Stimulated activated CD8-positive, alpha-beta memory T cell treated with anti-CD3 and anti-CD28 coated beads, Interleukin-12 subunit alpha, Interleukin-12 subunit beta, amount 100 ng/mL, for 1 hour (primary cell): ENCODE results near the gene RUNX2.

Experiments used
- DNase-seq: peaks from one replicate; pipeline ENCODE4 v3.0.0-alpha.2; 2020; ENCODE audit warnings: low read depth

RUNX2 gene

GRCh38 chr6:45617441-45617840, 289.3 kb downstream of the RUNX2 start:
- no peak for DNase-seq

- DNase-seq = no peak
Measured at GRCh38 chr6:45618259-45618658, 290.1 kb downstream of the RUNX2 start.

GRCh38 chr6:45619211-45619760, 291.2 kb downstream of the RUNX2 start:
- DNase-seq = no peak

- no peak for DNase-seq
Measured at GRCh38 chr6:45619994-45620471, 291.9 kb downstream of the RUNX2 start.

- no peak for DNase-seq
Measured at GRCh38 chr6:45624228-45624627, 296.1 kb downstream of the RUNX2 start.

GRCh38 chr6:45625191-45625664, 297.1 kb downstream of the RUNX2 start:
- no peak for DNase-seq

GRCh38 chr6:45626087-45626891, 298.2 kb downstream of the RUNX2 start:
- no peak for DNase-seq

- DNase-seq = no peak
Measured at GRCh38 chr6:45630314-45630713, 302.2 kb downstream of the RUNX2 start.

- no peak for DNase-seq
Measured at GRCh38 chr6:45630801-45631200, 302.7 kb downstream of the RUNX2 start.

- no peak for DNase-seq
Measured at GRCh38 chr6:45631396-45631795, 303.3 kb downstream of the RUNX2 start.

GRCh38 chr6:45633272-45633908, 305.3 kb downstream of the RUNX2 start:
- no peak for DNase-seq

- DNase-seq = no peak
Measured at GRCh38 chr6:45634231-45634630, 306.1 kb downstream of the RUNX2 start.

GRCh38 chr6:45635284-45635867, 307.2 kb downstream of the RUNX2 start:
- no peak for DNase-seq

- no peak for DNase-seq
Measured at GRCh38 chr6:45637056-45637455, 308.9 kb downstream of the RUNX2 start.

GRCh38 chr6:45637611-45638257, 309.6 kb downstream of the RUNX2 start:
- DNase-seq = no peak

- DNase-seq = no peak
Measured at GRCh38 chr6:45640081-45640491, 312.0 kb downstream of the RUNX2 start.

- DNase-seq = no peak
Measured at GRCh38 chr6:45640811-45641210, 312.7 kb downstream of the RUNX2 start.

GRCh38 chr6:45642331-45643125, 314.4 kb downstream of the RUNX2 start:
- no peak for DNase-seq

GRCh38 chr6:45643126-45643525, 315.0 kb downstream of the RUNX2 start:
- no peak for DNase-seq

- DNase-seq = no peak
Measured at GRCh38 chr6:45644720-45645119, 316.6 kb downstream of the RUNX2 start.

- no peak for DNase-seq
Measured at GRCh38 chr6:45645302-45645701, 317.2 kb downstream of the RUNX2 start.
